ENCODE measurements around the gene SHMT1.
"Not testable (repeated sequence)": the region's sequence is repeated elsewhere in the genome, so short reads cannot be mapped to it uniquely, and the experiment has no call there.

DNA sequence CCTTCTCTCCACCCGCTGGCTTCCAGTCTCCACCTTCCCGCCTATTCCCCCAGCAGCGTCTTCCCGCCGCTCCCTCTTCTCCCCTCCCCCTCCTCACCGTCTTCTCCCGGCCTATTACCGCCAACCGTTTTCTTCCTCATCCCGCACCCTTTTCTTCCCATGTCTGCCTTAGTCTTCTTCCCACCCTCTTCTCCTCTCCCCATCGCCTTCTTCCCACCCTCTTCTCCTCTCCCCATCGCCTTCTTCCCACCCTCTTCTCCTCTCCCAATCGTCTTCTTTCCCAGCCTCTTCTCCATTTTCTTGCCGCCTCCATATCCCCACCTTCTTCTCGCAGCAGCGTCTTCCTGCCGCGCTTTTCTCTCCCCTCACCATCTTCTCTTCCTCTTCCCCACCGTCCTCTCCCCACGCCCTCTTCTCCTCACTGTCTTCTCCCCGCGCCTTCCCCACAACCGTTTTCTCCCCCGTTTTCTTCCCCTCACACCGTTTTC, 48.1 kb upstream of the SHMT1 start:
- TF ChIP-seq, protein P1, sequence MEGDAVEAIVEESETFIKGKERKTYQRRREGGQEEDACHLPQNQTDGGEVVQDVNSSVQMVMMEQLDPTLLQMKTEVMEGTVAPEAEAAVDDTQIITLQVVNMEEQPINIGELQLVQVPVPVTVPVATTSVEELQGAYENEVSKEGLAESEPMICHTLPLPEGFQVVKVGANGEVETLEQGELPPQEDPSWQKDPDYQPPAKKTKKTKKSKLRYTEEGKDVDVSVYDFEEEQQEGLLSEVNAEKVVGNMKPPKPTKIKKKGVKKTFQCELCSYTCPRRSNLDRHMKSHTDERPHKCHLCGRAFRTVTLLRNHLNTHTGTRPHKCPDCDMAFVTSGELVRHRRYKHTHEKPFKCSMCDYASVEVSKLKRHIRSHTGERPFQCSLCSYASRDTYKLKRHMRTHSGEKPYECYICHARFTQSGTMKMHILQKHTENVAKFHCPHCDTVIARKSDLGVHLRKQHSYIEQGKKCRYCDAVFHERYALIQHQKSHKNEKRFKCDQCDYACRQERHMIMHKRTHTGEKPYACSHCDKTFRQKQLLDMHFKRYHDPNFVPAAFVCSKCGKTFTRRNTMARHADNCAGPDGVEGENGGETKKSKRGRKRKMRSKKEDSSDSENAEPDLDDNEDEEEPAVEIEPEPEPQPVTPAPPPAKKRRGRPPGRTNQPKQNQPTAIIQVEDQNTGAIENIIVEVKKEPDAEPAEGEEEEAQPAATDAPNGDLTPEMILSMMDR (IDR thresholded peaks at IDR 0.05; ENCODE audit: poor library complexity), result not testable (repeated sequence)
- TF ChIP-seq EZH2 (IDR thresholded peaks at IDR 0.05; ENCODE audit: borderline replicate concordance); EZH2phosphoT487 (IDR thresholded peaks at IDR 0.05; ENCODE audit: low read depth, severe bottlenecking, unreplicated experiment): not testable (repeated sequence)

All from hepatocyte (in vitro differentiated cells).